Activated naive CD8-positive, alpha-beta T cell treated with anti-CD3 and anti-CD28 coated beads, Interleukin-2, amount 50 U/mL, for 16 hours (primary cell): ENCODE results near the gene NXPH4.
A peak's percentile ranks its signal among the peaks of the same experiment; 100 is the strongest.

Experiments used
- DNase-seq: peaks from one replicate; pipeline ENCODE4 v3.0.0-alpha.2; 2020; ENCODE audit warnings: low read depth, low spot score

Gene NXPH4

DNA sequence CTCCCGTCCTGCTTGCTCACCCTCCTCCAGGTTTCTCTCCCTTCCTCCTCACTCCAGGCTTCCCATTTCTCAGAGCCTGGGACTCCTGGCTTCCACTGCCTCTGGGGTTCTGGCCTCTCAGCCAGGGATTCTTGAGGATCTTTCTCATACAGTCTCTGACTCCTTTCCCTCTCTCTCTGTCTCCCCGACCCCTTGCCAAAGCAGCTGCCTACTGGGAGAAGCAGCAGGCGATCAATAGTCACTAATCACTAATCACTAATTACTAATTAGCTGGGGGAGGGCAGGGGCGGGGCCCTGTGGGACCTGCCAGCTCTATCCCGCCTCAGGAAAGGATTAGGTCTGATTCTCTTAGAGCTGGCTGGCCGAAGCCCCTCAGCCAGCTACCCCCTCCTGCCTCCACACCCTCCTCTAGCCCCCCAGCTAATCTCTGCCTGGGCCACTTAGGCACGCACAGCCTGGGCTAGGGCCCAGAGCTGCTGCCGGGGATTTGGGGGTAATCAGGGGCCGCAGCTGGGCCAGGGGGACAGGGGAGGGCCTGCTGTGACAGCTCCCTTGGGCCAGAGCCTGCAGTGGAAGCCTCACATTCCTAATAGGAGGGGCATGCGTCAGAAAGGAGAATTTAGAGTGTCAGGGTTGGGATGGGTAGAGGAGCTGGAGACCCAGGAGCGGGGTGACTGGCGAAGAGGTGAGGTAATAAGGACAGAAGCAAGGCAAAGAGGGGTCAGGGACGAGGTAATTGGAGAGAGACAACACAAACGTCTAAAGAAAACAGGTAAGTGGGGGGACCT, 2.8 kb downstream of the NXPH4 start:
- no peak for DNase-seq

DNA sequence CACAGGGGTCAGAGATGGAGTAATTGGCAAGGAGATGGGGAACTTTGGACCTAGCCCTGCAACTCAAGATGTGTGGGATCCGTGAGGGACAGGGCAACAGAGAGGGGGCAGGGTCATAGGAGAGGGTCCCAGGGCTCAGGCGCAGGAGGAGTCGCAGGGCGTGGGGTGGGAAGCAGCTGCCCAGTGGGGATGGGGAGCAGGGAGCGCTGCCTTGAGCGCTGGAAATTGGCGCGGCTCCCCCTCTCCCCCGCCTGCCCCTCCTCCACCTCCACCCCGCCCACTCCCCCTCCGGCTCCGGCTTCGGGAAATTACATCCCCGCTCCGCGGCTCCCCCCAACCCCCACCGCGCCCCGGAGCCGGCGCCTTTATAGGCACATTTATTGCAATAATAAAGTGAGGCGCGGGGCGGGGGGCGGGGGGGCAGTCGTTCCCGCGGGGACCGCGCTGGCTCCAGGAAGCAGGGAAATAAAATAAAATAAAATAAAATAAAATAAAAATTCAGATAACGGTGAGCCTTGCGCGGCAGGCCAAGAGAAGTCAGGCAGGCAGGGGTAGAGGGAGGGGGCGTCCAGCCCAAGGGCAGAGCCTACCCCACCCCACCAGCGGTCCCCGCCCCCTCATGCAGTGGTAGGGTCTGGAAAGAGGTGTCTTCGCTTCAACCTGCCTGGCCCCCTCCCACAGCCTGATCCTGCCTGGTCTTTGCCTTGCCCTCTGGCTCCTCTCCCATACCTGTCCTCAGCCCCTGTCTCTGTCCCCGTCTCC, 3.6 kb downstream of the NXPH4 start:
- DNase-seq, result no peak

DNA sequence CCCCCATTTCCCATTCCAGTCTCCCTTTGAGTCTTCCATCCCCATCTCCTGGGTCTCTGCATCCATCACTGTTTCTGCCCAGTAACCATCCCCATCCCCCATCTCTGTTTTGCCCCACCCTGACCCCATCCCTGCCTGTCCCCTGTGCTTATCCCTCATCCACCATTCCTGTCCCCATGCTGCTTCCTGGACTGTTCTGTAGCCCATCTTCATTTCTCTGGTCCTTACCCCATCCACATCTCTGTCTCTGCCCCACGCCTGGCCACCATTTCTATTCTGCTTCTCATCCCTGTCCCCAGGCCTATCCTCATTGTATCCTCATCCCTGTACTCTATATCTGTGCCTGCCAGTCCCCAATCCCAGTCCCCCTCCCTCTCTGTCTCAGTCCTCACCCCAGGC, 4.2 kb downstream of the NXPH4 start:
- no peak for DNase-seq

DNA sequence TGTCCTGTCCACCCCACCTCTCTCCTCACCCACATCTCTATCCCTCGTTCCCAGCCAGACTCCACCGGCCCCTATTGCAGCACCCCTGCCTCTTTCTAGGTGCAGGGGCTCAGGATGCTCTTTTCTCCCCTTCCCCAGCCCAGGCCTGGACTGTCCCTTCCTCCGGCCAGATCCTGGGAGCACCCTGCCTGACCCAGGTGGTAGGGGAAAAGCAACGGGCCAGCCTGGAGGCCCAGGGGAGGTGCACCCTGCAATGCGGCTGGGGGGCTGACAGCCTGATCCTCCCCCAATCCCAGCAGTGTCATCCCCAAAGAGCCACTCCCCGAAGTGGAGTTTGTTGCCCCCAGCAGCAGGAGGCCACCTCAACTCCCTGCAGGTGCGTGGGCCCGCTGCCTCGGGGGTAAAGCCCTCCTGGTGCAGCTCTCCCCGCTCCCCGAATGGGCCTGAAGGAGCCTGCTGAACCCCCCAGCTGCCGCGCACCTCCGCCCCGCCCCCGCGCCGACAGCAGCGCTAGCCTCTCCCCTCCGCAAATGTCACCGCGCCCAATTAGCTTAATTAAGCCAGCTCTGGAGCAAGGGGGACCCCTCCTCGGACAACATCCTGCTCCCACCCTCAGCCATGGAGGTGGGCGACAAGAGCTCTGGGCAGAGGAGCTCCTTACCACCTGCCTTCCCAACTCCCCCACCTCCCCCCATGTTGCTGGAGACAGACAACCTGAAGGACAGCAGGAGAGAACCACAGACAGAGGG, 4.7 kb downstream of the NXPH4 start:
- DNase-seq, result no peak

DNA sequence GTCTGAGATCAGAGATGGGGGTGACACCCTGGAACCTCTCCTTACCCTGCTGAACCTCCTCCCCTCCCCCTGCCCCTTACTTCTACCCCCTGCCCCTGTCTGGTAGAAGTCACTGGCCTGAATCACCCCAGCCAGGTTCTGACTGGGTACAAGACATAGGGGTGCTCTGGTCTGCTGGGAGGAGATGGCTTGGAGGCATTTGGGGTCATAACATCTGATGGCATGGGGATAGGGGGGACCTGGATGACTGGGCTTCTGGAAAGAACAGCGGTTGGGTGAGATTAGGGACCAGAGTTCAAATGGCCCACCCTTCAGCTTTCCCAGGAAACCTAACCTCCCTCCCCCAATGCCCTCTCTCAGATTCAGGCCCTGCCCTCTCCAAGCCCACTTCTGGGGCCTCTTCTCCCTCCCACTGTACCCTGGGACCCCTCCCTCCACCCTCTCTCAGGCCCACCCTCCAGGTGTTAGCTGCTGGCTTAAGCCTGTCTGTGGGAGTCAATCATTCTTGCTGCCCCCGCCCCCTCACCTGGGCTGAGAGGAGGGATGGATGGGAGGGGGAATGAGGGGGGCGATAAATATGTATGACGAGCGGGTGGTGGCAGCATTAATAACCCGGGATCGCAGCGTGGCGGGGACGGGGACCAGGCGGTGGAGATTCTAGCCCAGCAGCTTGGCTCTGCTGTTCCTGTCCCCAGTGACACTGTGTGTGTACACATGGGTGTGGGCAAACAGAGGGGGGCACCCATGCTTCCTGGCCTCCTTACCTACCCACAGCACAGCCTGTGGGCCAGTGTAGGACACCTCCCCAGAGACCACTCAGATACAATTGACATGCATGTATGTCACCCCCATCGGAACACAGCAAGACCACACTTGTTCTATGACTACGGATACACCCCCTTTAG, 5.9 kb downstream of the NXPH4 start:
- no peak for DNase-seq

DNA sequence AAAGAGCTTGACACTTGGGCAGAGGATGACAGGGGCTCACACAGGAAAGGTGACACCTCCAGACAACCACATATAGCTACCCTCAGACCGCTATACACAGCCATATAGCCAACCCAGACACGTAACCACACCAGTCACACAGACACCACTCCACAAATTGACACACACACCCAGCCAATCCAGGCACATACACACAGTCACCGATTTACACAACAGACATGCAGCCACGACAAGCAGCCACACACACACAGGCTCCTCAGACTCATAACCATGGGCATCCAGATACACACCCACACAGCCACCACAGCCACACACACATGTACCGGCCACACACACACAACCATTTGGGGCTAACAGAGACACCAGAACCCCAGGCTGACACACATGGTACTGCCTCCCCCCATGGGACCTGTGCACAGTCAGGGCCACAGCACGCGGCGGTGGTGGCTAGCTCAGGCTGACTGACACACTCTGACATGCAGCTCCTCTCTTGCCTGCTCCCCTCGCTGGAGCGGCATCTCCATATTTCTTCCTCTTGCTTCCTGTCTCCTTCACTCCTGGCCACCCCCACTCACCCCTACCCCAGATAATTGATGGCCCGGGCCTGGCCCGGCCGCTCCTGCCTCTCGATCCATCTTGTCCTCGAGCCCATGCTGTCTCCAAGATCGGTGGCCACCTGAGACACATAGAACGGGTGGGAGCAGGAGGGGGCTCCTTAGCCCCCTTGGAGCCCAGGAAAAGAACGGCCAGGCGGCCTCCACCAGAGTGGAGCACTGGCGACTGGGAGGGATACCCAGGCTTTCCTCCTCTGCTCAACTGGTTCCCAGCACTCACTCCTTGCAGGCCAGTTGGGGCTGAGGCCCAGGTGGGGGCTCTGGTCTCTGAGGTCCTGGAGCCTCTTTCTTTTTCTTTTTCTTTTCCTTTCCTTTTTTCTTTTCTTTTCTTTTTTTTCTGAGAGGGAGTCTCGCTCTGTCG, 6.9 kb downstream of the NXPH4 start:
- no peak for DNase-seq

DNA sequence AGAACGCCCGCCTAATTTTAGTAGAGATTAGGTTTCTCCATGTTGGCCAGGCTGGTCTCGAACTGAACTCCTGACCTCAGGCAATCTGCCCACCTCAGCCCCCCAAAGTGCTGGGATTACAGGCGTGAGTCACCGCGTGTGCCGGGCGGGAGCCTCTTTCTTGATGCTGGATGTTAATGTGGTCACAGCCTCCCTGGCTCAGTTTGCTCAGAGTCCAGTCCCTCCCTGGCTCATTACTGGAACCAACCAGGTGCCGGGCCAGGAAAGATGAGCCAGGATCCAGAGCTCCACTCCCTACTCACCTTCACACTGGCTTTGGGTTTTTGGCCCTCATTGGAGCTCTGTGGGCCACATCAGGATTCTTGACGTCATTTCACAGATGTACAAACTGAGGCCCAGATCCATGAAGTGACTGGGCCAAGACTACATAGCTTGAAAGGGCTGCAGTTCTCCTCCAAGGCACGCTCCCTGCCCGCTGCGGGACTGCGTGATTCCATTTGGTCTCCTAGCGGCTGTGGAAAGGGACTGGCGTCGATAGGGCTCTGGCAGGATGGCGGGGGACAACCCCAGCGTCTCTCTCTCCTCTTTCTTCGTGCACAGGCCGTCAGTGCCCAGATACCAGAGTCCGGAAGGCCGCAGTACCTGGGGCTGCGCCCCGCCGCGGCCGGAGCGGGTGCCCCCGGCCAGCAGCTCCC, 7.8 kb downstream of the NXPH4 start:
- DNase-seq, result no peak

DNA sequence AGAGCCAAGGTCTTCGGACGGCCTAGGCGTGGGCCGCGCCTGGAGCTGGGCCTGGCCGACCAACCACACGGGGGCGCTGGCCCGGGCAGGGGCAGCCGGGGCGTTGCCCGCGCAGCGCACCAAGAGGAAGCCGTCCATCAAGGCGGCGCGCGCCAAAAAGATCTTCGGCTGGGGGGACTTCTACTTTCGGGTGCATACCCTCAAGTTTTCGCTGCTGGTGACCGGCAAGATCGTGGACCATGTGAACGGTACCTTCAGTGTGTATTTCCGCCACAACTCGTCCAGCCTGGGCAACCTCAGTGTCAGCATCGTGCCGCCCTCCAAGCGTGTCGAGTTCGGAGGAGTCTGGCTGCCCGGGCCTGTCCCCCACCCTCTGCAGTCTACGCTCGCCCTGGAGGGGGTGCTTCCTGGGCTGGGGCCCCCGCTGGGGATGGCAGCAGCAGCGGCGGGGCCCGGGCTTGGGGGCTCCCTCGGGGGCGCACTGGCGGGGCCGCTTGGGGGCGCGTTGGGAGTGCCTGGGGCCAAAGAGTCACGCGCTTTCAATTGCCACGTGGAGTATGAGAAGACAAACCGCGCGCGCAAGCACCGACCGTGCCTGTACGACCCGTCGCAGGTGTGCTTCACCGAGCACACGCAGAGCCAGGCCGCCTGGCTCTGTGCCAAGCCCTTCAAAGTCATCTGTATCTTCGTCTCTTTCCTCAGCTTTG, 8.5 kb downstream of the NXPH4 start:
- no peak for DNase-seq

DNA sequence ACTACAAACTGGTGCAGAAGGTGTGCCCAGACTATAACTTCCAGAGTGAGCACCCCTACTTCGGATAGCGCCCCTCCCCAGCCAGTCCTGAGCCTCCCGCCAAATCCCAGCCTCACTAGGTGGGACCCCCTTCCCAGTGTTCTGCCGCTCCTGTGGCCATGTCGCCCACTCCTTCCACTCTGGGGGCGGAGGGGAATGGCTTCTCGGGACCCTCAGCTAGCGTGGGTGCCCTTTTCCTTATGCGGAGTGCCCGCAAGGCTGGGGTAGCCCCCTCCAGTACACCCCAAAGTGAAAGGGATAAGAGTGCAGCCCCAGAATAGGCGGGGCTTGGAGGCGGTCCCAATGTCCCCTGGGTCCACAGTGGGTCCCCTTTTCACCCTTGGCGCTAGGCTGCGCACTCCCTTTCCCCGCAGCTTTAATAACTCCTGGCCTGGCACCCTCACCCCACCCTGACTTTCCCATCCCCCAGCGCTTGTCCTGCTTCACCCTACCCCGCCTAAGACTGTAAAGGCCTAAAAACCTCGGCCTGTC, 9.2 kb downstream of the NXPH4 start:
- no peak for DNase-seq

DNA sequence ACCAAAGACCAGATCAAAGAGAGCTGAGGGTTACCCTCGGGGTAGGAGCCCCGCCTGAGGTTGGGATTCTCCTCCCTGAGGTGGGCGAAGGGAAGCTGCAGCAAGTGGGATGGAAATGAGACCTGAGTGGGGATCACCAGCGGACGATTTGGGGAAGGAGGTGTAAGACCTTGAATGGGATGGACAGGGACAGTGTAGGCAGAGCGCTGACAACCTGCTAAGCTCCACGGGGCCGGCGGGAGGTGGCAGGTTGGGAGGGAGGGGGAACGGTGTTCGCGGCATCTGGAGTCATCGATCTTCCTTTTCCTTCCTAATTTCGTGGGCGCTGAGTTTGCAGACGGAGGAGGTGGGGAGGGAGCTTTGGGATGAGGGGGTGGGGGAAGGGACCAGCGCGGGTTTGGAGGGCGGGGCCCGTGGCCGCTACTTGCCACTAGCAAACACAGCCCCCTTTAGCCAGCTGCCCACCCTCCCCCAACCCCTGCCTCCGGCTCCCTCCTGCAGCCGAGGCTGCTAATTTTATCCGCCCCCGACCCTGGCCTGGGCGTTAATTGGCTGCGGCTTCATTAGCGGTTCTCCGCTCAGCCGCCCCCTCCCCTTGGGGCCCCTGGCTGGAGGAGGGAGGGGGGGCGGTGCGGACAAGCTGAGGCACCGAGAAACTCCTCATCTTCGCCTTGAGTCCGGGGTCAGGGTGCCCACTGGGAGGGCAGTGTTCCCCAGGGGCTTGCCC, 10.2 kb downstream of the NXPH4 start:
- DNase-seq, result no peak

DNA sequence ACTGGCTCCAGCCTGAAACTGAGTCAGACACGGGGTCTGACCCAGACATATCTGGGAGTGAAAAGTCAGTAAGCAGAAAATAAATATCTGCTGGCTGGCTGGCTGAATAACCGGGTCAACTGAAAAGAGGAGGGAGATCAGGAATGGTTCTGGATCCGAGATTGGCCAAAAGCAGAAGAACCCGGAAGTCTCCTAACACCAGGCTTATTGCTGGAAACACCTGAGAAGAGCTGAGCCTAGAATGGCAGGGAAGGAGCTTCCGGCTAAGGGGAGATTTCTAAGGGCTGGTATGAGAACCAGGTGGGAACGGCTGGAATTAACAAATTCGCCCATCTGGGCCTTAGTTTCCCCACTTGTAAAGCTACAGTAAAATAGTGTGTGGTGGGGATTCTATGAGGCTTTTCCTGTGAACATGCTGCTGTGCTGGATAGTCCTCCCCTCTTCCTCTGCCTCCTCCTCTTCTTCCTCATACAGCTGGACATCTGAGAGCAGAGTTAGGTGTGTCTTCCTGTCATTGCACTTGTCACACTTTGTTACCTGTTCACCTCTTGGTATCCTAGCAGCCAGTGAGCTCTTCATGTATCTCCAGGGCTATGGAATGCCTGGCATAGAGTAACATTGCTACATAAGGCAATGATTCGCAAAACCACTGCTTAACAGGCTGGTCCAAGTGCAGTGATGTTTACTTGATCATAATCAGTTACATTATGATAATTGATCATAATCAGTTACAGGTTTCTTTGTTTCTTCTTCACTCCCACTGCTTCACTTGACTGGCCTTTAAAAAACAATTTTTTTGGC, 10.9 kb downstream of the NXPH4 start:
- no peak for DNase-seq

DNA sequence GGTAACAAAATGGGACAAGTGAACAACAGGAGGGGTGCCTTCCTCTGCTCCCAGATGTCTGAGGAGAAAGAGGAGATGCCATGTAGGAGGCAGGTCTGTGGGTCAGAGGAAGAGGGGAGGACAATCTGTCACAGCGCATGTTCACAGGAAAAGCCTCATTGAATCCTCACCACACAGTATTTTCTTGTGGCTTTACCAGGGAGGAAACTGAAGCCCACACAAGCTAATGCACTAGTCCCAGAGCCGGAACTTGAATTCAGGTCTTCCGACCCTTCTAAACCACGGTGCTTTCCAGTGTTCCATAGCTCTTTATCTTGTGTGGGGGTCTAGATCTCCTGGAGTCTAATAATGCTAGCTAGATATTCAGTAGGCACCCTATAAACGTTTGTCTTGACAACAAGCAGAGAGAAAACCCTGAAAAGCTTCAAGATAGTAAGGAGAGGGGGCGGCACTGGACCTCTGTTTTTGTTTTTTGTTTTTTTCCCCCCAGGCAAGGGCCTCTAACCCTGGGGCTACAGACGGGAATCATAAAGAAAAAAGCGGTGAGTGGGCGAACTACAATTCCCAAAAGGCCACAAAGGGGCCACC, 12.5 kb downstream of the NXPH4 start:
- DNase-seq, result no peak

DNA sequence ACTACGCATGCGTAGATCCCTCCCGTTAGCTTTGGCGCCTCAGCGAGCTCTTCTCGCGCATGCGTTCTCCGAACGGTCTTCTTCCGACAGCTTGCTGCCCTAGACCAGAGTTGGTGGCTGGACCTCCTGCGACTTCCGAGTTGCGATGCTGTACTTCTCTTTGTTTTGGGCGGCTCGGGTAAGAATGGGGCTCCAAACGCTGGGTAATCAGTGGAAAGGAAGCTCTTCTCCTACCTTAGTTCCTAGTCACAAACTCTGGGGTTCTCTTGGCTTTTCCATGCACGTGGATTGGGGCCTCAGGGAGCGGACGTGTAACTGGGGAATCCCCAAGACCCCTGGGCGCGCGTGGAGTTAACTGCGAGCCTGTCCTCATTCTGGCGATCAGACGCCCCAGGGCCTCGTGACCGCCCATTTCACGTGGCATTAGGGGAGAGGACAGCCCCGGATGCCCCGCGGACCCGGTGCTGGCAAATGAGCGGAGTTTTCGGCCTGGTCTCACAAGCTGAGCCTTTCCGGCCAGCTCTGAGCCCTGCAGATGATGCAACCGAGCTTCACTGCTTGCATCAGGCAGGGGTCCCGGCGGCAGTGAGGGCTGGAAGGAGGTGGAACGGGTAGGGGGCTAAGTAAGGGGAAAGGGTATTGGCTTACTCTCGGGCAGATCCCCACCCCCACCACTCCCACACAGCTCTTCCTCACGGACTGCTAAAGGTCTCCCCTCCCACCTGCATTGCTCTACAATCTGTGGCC, 13.2 kb downstream of the NXPH4 start, which contains the start of gene SHMT2:
SHMT2 (plus strand) TSS at position 78 of the 747 bp plus-strand sequence; CDS start at position 146, 68 bp downstream.
- peak; percentile 89 for DNase-seq

DNA sequence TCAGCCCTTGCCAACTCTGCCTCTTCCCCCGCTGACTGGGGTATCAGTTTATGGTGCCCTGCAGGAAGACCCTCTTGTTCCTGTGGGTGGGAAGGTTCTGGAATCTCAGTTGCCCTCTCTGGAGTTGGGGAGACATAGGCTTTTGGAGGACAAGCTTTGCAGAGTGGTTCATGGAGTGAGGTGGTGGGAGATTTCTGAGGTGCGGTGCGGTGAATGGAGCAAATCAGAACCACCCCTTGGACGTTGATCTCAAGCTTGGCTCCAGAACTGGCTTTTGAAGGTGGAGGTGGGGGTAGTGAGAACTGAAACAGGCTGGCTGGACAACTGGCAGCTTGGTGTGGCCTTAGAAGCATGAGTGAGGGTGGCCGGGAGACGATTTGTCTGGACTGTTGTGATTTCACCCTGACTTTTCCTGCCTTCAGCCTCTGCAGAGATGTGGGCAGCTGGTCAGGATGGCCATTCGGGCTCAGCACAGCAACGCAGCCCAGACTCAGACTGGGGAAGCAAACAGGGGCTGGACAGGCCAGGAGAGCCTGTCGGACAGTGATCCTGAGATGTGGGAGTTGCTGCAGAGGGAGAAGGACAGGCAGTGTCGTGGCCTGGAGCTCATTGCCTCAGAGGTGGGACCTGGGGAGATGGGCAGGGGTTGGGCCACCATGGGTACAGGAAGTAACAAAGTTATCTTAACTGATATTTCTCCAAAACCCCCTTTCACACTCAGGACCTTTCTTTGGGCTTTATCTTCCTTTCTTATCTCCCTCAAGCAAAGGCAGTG, 14.0 kb downstream of the NXPH4 start:
- no peak for DNase-seq
